ENCODE measurements around the gene GSTCD. TPM values are rescaled to one million over a fixed set of nuclear protein-coding genes. Genes with fewer than 3 reads are reported as not detected.

GSTCD gene
- total RNA-seq, 6 donors from 2014 or later: 6.0 to 9.9 (median 8.0) TPM

DNA sequence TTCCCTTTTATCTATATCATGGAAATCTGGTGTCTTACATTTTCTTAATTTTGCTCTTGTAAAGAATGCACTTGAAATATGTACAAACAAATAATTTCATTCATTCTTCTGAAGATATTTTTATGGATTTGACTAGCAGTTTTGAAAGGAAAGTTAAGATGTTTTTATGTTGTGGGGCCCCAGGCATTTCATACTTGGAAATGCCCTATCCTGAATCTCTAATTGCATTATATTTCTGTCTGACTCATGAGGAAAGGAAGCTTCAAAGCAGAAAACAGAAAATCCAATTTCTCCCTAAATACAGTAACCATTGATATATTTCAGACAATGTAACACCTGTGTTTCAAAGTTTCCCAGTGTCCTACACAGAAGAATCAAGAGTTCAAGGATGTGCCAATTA is 113.5 kb downstream of the GSTCD start:
- ATAC-seq (ENCODE audit: low FRiP score in 2 of 2): no peak
- TF ChIP-seq POLR2AphosphoS5 (IDR thresholded peaks at IDR 0.05): no peak
- no peak for TF ChIP-seq POLR2A (IDR thresholded peaks at IDR 0.05)
- no peak for TF ChIP-seq EP300 (IDR thresholded peaks at IDR 0.05)
- TF ChIP-seq, protein P1, sequence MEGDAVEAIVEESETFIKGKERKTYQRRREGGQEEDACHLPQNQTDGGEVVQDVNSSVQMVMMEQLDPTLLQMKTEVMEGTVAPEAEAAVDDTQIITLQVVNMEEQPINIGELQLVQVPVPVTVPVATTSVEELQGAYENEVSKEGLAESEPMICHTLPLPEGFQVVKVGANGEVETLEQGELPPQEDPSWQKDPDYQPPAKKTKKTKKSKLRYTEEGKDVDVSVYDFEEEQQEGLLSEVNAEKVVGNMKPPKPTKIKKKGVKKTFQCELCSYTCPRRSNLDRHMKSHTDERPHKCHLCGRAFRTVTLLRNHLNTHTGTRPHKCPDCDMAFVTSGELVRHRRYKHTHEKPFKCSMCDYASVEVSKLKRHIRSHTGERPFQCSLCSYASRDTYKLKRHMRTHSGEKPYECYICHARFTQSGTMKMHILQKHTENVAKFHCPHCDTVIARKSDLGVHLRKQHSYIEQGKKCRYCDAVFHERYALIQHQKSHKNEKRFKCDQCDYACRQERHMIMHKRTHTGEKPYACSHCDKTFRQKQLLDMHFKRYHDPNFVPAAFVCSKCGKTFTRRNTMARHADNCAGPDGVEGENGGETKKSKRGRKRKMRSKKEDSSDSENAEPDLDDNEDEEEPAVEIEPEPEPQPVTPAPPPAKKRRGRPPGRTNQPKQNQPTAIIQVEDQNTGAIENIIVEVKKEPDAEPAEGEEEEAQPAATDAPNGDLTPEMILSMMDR (IDR thresholded peaks at IDR 0.05): no peak
- peaks cover 0 to 6% (median 0%) of the 10 kb centered on the region in 4 donors for H3K4me1 ChIP-seq
- H3K27me3 ChIP-seq: no peaks in the 10 kb centered on the region
- no peaks in the 10 kb centered on the region for H3K9me3 ChIP-seq
- no peak overlapping the region for H3K27ac ChIP-seq
- no peaks in the 10 kb centered on the region for H3K36me3 ChIP-seq
- DNase-seq: no peak
- H3K4me3 ChIP-seq: no peak overlapping the region

DNA sequence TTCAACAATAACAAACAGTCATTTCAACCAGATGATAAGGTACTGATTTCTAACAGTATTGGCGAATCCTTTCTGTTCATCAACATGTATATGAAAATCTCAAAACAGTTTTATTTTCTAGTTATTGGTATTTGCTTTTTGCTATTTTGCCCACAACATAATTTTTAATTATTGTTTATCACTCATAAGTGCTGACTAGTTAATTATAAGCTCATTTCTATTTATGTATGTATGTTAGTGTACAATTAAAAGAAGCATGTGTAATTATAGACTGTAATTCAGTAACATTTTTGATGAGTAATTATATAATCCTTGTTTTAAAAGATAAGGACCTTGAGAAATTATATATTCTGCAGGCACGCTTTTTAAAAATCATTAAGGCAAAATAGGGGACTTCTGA is 119.5 kb downstream of the GSTCD start:
- Histone ChIP-seq H3K36me3 (no peaks in the 10 kb centered on the region), H3K4me3 (no peak overlapping the region), H3K9me3 (no peaks in the 10 kb centered on the region), H3K27me3 (no peaks in the 10 kb centered on the region), H3K27ac (no peak overlapping the region), H3K4me1 (no peaks in the 10 kb centered on the region)
- DNase-seq (no peak), ATAC-seq (ENCODE audit: low FRiP score in 2 of 2) (no peak)
- no peak for TF ChIP-seq EP300 (IDR thresholded peaks at IDR 0.05)
- TF ChIP-seq, protein P1 (IDR thresholded peaks at IDR 0.05): no peak
- TF ChIP-seq POLR2AphosphoS5 (IDR thresholded peaks at IDR 0.05): no peak
- no peak for TF ChIP-seq POLR2A (IDR thresholded peaks at IDR 0.05)
- WGBS, 2 donors: 96 to 97% methylated on average over 2 of the region's 2 CpGs

DNA sequence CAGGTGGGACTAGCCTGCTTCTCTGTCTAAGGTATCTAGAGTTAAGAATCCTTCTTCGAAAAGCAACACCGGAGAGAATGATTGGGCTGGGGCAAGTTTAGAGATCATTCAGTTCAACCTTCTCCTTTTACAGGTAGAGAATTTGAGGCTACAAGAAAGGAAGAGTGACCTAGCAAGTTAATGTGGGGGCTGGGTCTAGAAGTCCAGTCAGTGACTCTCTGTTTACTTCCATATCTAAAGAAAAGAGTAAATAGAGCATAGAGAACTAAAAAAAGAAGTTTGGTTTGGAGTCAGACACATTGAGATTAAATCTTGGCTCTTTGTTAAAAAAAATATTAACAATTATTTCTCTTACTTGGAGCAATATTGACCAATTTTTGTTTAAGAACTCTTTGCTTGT is 122.6 kb downstream of the GSTCD start:
- 92 to 94% methylated on average over 2 of the region's 2 CpGs for WGBS, 2 donors
- Histone ChIP-seq H3K4me3 (no peak overlapping the region), H3K27ac (no peak overlapping the region), H3K36me3 (no peaks in the 10 kb centered on the region), H3K4me1 (no peaks in the 10 kb centered on the region), H3K9me3 (no peaks in the 10 kb centered on the region), H3K27me3 (no peaks in the 10 kb centered on the region)
- ATAC-seq (ENCODE audit: low FRiP score in 2 of 2): no peak
- no peak for DNase-seq
- no peak for TF ChIP-seq POLR2A (IDR thresholded peaks at IDR 0.05)
- TF ChIP-seq EP300 (IDR thresholded peaks at IDR 0.05): no peak

DNA sequence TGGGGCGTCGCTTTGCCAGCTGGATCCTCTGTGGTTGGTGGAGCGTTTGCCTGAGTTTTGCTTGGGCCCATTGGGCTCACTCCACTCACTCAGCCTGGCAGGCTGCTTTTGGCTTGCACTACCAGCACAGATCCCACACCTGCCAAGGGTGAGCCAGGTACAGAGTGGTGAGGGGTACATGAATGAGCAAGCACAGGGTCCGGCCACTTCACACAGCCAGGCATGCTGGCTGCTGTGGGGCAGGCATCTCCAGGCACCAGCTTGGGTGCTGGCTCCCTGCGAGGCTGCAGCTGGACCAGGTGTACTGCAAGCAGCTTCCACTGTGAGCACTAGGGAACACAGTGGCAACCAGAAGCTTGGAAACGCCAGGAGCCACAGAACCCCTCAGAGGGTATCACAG is 126.6 kb downstream of the GSTCD start:
- H3K27me3 ChIP-seq: no peaks in the 10 kb centered on the region
- DNase-seq (peak in 1 of 2 donors; percentile 32), ATAC-seq (ENCODE audit: low FRiP score in 2 of 2) (no peak)
- H3K9me3 ChIP-seq: no peaks in the 10 kb centered on the region
- WGBS, 2 donors: 99 to 100% methylated on average over 6 of the region's 6 CpGs
- no peaks in the 10 kb centered on the region for H3K36me3 ChIP-seq
- H3K4me3 ChIP-seq: no peak overlapping the region
- TF ChIP-seq POLR2A (IDR thresholded peaks at IDR 0.05): no peak
- no peak overlapping the region for H3K27ac ChIP-seq
- no peaks in the 10 kb centered on the region for H3K4me1 ChIP-seq

DNA sequence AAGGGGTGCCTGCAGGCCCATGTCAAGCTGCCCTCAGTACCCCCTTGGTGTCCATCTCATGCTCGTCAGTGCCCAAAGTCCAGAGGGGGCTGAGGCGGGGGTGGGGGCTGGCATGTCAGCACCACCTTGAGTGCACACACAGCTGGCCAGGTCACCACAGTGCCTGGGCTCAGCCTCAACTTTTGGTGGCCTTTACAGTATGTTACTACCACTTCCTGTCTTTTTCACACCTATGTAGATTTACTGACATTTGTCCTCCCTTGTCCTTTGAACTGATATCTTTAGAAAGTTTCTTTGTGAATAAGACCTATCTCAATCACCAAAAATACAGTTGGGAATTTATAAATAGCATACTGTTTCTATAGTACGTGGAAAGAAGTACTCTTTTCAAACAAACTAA is 128.0 kb downstream of the GSTCD start:
- Histone ChIP-seq H3K9me3 (no peaks in the 10 kb centered on the region), H3K27ac (no peak overlapping the region), H3K4me1 (no peaks in the 10 kb centered on the region), H3K27me3 (no peaks in the 10 kb centered on the region), H3K36me3 (no peaks in the 10 kb centered on the region), H3K4me3 (no peak overlapping the region)
- ATAC-seq (ENCODE audit: low FRiP score in 2 of 2) (peak in 1 of 2 donors; percentile 26), DNase-seq (peak in 1 of 2 donors; percentile 33)
- no peak for TF ChIP-seq POLR2AphosphoS5 (IDR thresholded peaks at IDR 0.05)
- TF ChIP-seq, protein P1 (IDR thresholded peaks at IDR 0.05): no peak
- 96 to 98% methylated on average over 3 of the region's 3 CpGs for WGBS, 2 donors

DNA sequence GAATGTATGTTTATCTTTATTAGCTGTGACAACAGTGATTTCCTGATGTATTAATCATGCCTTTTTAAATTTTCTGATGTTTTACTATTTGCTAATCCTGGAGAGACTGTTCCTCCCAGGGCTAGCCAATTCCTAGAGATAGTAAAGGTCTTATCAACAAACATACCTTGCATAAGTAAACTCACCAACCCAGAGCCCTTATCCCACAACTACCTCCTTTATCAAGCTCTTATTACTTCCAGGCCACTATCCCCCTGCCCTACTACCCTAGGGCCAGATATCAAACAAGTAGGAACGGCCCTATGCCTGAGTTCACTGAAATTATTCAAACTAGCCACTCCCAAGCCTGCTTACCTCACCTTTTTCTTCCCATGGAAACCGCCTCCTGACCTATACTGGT is 128.5 kb downstream of the GSTCD start:
- no peaks in the 10 kb centered on the region for H3K36me3 ChIP-seq
- ATAC-seq (ENCODE audit: low FRiP score in 2 of 2) (no peak), DNase-seq (no peak)
- 86 to 93% methylated on average over 2 of the region's 2 CpGs for WGBS, 2 donors
- TF ChIP-seq POLR2AphosphoS5 (IDR thresholded peaks at IDR 0.05) (no peak), EP300 (IDR thresholded peaks at IDR 0.05) (no peak), POLR2A (IDR thresholded peaks at IDR 0.05) (no peak)
- TF ChIP-seq, protein P1 (IDR thresholded peaks at IDR 0.05): no peak
- no peak overlapping the region for H3K4me3 ChIP-seq
- H3K9me3 ChIP-seq: no peaks in the 10 kb centered on the region
- no peaks in the 10 kb centered on the region for H3K27me3 ChIP-seq
- H3K4me1 ChIP-seq: no peaks in the 10 kb centered on the region
- no peak overlapping the region for H3K27ac ChIP-seq

Data from upper lobe of left lung (tissue), 6 donors.